CD4-positive, alpha-beta T cell treated with Interleukin-10 for 1 hour (primary cell): Measurements from ENCODE around the gene CLCNKA.
"Not testable (repeated sequence)": the region's sequence is repeated elsewhere in the genome, so short reads cannot be mapped to it uniquely, and the experiment has no call there.

ENCODE experiments used
- DNase-seq: peaks from one replicate; pipeline ENCODE4 v3.0.0-alpha.2; 2020

CLCNKA gene

DNA sequence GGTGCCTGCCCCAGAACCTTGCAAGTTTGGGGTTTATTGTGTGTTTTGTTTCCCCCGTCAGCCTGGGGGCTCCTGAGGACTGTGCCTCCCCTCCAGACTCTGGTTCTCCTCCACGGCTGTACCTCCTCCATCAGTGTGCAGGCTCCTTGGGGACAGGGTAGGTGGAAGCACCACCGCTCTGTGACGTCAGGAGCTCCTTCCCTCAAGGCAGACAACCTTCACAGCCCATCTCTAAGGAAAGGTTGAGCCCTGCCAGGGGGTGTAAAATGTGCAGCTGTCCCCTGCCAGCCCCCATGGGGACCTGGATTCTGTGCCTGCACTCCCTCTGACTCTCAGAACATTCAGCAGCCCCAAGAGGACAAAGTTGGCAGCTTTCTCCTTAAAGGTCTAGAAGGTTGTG, 3.5 kb upstream of the CLCNKA start:
- DNase-seq, result no peak

DNA sequence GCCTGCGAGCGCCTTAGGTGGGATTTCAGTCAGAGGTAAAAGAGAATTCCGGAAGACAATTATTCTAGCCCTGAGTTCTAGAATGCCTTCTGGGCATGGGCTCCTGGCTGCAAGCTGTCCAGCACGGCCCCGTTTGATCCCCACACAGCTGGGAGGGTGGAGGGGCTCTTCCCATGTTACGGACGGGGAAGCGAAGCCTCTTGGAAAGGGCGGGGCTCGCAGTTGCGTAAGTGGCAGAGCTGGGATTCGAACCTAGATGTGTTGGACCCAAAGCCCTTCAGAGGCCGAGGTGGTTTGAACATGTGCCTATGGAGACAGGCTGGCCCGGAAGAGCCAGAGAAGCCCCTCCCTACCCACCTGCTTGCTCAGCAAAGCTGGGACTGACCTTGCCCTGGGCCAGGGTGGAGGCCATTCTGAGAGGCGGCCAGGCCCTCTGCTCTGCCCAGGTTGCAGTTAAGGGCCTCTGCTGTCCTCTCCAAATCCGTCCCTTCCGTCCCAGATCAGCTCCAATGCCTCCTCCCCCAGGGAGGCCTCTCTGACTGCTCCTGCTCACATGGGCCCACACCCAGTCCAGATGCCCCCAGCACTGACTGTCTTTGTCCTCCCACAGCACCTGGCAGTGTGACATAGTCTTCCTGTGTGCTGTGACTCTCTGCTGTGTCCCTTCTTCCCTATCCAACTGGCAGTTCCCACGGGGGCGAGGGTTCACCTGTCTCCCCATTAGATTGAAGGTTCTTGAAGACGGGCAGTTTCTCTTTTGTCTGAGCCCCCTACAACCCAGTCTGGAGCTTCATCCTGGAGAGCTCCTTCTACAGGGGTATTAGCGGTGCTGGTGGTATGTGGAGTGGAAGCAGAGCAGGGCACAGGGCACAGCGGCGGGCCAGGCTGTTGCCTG, 2.8 kb upstream of the CLCNKA start:
- no peak for DNase-seq

DNA sequence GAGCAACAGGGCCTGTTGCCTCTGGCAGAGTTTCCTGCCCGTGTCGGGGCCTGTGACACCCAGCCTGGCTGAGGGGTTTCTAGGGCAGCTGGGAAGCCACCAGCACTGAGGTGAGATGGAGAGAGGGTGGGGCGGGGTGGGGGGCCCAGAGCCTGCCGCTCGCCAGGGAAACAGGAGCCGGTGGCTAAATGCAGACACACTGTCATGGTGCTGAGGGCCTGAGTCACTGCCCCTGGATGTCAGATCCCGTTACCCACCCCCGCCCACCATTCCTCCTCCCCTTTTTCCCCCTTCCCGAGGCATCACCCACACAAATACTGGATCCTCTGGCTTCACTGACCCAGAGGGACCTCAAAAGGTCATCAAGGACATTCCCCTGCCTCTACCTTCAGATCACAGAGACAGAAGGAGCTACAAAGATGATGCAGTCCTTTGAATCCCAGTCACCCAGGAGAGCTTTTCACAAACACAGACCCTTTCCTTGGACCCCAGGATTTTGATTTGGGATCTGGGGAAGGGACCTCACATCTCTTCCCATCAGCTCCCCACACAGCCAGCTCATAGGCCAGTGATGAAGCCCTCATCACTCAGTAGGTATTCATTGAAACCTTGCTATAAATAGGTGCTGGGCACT, 2.1 kb upstream of the CLCNKA start:
- no peak for DNase-seq

DNA sequence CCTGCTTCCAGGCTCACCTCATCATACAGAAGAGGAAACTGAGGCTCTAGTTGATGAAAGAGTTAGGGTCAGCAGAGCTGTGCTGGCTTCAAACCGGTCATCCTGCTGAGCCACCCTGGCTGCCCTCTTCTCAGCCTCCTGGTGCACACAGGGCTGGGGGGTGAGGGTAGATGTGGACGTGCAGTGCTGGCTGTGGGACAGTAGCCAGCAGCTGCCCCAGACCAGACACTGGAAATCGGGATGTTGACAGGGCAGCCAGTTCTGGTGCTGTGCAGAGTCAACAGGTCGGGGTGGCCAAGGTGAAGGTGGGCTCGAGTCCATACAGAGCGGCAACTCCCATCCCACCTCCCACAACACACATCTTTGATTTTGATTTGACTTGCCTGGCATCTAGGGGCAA, 1.5 kb upstream of the CLCNKA start:
- DNase-seq, result no peak

DNA sequence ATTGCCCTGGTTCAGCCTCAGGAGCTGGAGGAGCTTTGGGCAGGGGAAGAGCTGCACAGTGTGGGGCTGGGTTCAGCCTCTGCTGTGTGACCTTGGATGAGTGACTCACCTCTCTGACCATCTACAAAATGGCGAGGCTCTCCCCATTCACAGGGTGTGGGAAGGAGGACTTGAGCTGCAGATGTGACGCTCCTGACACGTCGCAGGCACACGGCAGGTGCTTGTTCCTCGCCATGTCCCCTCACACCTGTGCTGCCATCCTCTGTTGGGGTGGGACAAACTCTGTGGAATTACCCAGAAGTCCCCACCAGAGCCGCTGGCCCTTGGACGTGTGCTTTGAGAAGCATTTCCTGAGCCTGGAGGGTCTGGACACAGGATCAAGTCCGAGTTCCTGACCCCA, 958 bp upstream of the CLCNKA start:
- DNase-seq, result not testable (repeated sequence)

DNA sequence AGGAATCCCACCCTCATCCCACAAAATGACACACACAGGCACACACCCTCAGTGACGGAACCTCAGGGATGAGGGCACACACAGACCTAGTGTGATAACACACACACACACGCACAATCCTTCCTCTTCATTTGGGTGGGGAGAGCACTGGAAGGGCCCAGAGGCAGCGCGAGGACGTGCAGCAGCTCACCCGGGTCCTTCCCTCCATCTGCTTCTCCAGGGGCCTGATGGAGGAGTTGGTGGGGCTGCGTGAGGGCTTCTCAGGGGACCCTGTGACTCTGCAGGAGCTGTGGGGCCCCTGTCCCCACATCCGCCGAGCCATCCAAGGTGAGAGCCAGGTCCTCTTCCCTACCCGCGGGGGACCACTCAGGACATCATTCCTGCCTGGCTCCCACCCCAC, 557 bp downstream of the CLCNKA start:
- DNase-seq, result no peak

DNA sequence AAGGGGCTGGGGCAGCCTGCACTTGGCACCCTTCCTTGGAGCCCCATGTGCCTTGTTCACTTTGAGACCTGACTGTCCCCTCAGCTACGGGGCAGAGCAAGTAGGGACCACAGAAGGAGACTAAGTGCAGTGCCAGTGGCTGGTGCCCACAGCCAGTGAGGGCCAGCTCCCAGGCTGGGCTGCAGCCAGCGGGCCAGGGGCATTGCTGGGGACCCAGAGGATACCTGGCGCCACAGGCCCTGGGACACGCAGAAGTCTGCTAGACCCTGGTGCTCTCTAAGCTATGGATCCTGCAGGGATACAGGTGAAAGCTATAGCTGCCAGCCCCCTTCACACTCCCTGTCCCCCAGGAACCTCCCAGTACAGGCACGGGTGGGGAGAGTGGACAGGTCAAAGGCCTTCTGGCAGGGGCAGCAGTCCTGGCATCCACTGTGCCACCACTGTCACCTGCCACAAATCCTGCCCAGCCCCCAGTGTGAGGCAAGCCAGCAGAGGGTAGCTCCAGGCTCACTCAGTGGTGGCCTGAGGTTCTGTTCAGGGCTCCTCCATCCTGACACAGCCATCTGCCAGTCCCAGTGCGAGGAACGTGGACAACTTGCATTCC, 1.3 kb downstream of the CLCNKA start:
- no peak for DNase-seq

DNA sequence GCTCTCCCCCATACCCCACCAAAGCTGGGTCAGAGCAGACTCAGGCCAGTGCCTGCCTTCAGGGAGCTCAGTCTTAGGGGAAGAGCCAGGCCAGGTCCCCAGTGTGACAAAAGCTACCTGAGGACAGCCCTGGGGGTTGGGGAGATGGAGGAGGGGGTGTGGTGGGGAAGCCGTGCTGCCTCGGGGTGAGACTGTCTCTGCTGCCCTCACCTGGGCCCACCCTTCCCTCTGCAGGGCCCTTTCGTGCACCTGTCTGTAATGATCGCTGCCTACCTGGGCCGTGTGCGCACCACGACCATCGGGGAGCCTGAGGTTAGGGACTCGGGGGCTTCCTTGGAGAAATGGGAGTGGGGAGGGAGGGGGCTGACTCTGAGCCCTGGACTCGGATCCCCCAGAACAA, 4.5 kb downstream of the CLCNKA start:
- DNase-seq, result not testable (repeated sequence)

DNA sequence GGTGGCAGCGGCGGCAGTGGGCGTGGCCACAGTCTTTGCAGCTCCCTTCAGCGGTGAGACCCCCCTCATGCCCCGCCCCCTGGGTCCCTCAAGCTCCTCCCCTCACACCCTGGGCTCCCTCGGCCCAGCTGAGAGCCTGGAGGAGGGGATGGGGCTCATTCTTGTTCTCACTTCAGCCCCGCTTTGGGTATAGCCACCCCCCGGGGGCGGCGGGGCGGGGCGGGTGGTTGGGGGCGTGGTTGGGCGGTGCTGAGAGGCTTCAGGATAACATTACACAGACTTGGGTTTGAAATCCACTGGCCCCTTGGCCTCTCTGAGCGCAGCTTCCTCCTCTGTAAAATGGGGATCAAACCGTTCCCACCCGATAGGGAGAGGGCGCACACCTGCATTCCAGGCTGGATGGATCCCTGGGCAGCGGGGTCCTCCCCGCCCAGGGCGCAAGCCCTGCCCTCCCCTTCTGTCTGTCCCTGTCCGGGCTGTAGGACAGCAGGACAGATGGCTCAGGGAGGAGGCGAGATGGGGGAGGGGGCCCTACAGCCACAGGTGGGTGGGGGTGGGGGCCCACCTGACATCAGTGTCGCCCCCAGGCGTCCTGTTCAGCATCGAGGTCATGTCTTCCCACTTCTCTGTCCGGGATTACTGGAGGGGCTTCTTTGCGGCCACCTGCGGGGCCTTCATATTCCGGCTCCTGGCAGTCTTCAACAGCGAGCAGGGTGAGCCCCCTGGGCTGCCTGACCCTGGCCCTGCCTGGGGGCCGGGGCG, 5.1 kb downstream of the CLCNKA start:
- DNase-seq, result peak; percentile 29

DNA sequence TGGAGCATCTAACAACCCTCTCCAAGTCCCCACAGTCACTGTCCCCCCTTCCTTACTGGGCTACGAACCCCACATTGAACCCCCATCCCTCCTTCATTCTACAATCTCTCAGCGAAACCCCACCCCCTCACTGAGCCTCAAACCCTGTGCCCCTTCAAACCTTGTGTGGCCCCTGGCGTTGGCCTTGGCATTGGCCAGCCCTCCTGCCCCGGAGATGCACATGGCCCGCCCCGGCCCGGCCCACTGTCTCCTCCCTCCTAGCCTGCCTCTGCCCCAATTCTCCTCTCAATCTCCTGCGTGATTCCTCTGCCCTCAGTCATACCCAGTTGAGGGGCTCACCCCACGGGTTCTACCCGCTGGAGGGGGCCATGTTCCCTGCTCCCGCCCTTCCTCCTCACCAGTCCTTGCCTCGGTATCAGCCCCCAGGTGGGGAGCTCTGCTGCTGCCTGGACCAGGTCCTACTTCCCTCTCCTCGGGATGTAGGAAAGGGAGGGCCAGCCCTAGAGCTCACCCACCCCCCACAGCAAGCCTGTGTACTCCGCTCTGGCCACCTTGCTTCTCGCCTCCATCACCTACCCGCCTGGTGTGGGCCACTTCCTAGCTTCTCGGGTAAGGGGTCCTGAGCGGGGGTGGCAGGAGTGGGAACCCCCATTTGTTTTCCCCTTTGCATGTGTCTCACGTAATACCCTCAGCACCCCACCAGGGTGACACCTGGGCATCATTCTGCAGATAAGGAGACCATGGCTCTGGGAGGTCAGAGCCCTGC, 6.6 kb downstream of the CLCNKA start:
- DNase-seq, result no peak

DNA sequence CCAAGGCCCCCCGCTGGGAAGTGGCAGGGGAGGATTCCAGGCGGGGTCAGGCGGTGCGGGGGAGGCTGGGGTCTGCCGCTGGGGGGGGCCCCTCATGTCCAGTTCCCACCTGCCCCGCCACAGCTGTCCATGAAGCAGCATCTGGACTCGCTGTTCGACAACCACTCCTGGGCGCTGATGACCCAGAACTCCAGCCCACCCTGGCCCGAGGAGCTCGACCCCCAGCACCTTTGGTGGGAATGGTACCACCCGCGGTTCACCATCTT, 7.1 kb downstream of the CLCNKA start:
- not testable (repeated sequence) for DNase-seq

DNA sequence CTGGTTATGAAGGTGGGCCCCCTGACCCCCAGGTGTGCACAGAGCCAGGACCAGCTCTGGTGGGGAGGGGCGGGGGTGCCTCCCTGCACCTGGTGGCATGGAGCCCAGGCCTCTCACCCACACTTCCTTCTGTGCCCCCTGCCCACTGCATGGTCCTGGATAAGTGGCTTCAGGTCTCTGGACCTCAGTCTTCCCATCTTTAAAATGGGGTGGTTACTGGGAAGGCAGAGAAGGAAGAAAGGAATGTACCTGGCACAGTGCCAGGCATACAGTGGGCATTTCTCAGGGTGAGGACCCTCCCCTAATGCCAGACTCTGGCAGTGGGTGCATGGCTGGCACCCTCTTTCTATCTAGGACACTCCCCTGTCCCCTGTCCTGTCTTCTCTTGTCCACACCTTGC, 7.5 kb downstream of the CLCNKA start:
- DNase-seq, result no peak

DNA sequence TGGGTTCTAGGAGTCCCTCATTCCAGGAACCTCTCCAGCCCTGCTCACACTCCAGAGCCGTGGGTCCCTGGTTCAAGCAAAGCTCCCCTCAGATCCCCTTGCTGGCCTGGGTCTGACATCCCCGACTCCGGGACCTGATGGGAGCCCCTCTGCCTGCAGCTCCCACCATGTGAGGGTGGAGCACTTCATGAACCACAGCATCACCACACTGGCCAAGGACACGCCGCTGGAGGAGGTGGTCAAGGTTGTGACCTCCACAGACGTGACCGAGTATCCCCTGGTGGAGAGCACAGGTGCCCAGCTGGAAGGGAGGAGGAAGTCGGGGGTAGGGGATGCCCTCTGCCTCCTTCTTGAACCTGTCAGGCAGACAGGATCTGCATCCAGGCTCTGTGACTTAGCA, 9.7 kb downstream of the CLCNKA start:
- no peak for DNase-seq

DNA sequence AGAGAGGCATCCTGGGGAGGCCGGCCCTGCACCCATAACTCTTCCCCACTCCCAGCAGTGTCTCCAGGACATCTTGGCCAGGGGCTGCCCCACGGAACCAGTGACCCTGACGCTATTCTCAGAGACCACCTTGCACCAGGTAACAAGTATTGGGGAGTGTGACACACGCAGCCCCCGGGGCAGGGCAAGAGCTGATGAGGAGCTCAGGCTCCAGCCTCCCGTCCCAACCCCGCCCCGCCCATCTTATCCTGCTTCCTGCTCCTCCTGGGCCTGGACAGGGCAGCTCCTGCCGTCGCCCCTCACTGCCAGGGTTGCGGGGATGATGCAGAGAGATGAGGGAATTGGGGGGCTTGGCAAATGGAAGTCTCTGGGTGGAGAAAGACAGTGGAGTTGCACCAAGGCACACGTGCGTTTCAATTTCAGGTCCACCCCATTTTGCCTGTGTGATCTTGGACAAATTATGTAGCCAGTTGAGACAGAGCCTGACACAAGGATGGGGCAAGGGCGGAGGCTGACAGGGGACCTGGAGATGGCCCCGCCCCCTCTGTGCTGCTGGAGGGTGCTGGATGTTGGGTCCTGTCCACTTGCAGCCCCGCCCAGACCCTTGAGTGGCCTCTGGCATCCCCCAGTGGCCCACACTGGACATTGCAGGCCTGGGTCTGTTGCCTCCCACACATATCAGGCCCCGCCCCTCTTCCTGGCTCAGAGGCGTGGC, 10.7 kb downstream of the CLCNKA start:
- DNase-seq, result peak; percentile 45

DNA sequence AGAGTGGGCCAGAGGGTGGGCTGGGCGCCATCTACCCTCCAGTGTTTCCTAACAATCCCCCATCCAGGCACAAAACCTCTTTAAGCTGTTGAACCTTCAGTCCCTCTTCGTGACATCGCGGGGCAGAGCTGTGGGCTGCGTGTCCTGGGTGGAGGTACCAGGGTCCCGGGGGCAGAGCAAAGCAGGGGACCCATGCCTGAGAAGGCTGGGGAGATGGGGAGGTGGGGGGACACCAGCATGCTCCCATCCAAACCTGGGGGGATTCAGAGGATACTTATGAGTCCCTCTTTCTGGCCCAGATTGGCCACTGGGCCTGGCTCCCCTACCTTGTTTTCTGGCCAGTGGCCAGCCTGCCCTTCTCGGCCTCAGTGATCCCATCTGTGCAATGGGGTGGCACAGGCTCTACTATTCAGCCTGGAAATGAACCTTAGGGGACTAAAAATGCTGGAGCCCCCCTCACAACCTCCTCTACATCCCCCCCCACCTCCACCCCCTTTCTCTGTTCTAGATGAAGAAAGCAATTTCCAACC, 11.3 kb downstream of the CLCNKA start:
- DNase-seq, result not testable (repeated sequence)

DNA sequence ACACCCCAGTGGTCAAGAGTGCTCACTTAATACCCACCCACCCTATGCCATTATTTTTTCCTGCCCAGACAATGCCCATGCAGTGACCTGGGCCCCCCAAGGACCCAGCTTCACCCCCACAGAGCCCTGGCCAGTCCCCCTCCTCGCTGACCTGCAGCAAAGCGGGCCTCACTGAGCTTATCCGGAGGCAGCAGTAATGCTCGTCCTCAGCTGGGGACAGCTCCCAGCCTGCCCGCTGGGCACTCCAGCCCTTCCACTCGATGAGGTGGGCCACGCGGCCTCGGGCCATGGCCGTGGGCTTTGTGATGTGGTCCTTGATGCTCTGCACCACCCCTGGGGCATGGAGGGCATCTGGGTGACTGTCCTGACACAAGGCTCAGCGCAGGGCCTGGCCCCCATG, 14.6 kb downstream of the CLCNKA start:
- DNase-seq, result not testable (repeated sequence)

DNA sequence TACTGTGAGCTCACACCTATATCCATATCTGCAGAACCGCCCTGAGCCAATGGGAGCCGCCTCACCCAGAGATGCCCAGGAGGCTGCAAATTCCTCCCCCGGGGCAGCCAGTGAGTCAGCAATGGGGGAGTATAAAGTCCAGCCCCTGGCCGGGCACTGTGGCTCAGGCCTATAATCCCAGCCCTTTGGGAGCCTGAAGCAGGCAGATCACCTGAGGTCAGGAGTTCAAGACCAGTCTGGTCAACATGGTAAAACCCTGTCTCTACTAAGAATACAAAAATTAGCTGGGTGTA, 16.7 kb downstream of the CLCNKA start:
- no peak for DNase-seq

DNA sequence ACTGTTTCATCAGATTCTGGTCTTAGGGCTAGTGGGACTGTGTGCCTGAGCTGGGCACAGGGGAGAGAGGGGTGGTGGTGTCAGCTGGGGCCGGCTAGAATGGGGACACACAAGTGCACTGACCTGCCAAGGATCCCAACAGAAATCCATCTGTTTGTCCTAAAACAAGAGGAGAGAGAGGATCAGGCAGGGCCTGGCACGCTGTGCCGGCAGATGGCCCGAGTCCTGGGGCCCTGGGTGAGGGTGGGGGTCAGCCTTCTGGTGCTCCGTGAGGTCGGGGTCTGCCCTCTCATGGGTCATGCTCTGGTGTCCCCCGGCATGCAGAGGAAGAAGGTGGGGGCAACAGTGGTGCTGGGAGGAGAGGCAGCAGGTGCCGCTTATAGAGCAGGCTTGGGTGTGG, 18.0 kb downstream of the CLCNKA start:
- DNase-seq, result not testable (repeated sequence)

DNA sequence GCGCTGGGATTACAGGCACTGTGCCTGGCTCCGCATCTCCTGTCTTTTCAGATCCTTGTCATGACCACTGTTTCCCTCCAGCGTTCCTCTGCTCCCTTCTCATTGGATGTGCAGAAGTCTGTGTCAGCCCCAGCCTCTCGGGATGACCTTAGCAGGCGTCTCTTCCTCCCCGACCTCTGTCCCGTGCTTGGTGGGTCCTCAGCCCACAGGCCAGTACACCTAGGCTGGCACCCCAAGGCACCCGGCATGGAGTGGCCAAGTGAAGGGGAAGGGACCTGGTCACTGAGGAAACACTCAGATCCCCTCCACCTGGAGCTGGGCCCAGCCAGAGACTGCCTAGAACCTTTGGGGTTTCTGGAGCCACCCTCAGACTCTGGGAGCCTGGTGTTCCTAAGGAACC, 19.4 kb downstream of the CLCNKA start:
- no peak for DNase-seq

DNA sequence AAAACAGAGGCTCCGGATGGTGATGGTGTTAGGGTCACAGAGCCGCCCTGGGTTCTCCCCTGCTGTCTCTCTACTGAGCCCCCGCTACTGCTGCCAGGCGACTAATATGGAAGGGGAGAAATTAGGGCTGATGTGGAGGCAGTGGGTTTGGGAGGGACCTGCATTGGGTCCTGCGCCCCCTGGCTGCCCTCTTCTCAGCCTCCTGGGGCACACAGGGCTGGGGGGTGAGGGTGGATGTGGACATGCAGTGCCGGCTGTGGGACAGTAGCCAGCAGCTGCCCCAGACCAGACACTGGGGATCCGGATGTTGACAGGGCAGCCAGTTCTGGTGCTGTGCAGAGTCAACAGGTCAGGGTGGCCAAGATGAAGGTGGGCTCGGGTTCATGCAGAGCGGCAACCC, 20.3 kb downstream of the CLCNKA start:
- DNase-seq, result no peak

DNA sequence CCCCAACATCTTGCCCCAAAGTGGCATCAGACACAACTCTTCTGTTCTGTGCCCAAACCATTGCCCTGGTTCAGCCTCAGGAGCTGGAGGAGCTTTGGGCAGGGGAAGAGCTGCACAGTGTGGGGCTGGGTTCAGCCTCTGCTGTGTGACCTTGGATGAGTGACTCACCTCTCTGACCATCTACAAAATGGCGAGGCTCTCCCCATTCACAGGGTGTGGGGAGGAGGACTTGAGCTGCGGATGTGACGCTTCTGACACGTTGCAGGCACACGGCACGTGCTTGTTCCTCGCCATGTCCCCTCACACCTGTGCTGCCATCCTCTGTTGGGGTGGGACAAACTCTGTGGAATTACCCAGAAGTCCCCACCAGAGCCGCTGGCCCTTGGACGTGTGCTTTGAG, 20.8 kb downstream of the CLCNKA start:
- not testable (repeated sequence) for DNase-seq

DNA sequence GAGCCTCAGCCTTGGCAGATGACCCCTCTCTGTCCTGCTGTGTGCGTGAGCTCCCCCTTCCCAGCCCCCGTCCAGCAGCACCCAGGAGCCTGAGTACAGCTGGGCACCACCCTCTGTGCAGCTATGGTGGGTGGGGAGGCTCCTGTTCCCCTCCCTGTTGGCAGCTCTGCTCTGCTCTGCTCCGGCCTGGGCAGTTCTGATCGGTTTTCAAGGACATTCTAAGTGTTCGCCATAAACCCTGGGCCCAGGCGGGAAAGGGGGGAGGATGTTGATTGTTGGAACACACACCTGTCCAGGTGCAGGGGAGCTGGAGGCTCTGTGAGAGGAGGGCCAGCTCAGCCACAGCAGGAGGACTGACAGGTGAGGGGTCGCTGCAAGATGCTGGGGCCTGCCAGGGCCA, 21.7 kb downstream of the CLCNKA start, which contains the start of gene CLCNKB:
TSS of gene CLCNKB (plus strand) at position 262 of the 400 bp plus-strand sequence. CDS start 711 bp downstream, outside the sequence.
- DNase-seq, result no peak
